ENCODE results near the gene IL4. TPM values are rescaled to one million over a fixed set of nuclear protein-coding genes. Genes with fewer than 3 reads are reported as not detected.

IL4 gene
- total RNA-seq = not detected in 2 replicates

GRCh38 chr5:132673939-132674630 lies at the start of gene IL4:
Gene IL4, plus strand, starts transcription at chr5:132673989. Its CDS starts 62 bp downstream, at chr5:132674051.

GRCh38 chr5:132657676-132658380 lies 16.0 kb upstream of the IL4 start, which contains the start of gene IL13:
Gene IL13, plus strand, starts transcription at chr5:132658173. Its CDS starts 14 bp downstream, at chr5:132658187.

Other genes with a start within 250 kb of the IL4 start
- gene IRF1, start 183.2 kb upstream of the IL4 start, total RNA-seq = 13.1 and 13.8 TPM in 2 replicates
- gene IL5, start 130.5 kb upstream of the IL4 start, total RNA-seq = not detected in 2 replicates
- gene RAD50, start 117.0 kb upstream of the IL4 start, total RNA-seq = 15.3 and 22.3 TPM in 2 replicates
- gene IL13, start 15.8 kb upstream of the IL4 start, total RNA-seq = not detected in 2 replicates
- 6.0 and 6.6 TPM in 2 replicates for gene KIF3A, start 63.6 kb downstream of the IL4 start, total RNA-seq
- 0.16 and 0.30 TPM in 2 replicates for gene CCNI2, start 73.4 kb downstream of the IL4 start, total RNA-seq
- gene SEPTIN8, start 103.2 kb downstream of the IL4 start, total RNA-seq = 29.7 and 32.7 TPM in 2 replicates
- gene SOWAHA, start 139.3 kb downstream of the IL4 start, total RNA-seq = not detected in 2 replicates
- 5.3 and 11.2 TPM in 2 replicates for gene SHROOM1, start 156.7 kb downstream of the IL4 start, total RNA-seq
- 0.42 TPM in 1 of 2 replicates, not detected in the other for gene GDF9, start 192.5 kb downstream of the IL4 start, total RNA-seq
- 221 and 284 TPM in 2 replicates for gene UQCRQ, start 192.7 kb downstream of the IL4 start, total RNA-seq
- 0.16 and 1.8 TPM in 2 replicates for gene LEAP2, start 199.7 kb downstream of the IL4 start, total RNA-seq